HG03064 (cell line): ENCODE measurements around the gene OR1F1.
A peak's percentile ranks its signal among the peaks of the same experiment; 100 is the strongest.
"Not testable (repeated sequence)": the region's sequence is repeated elsewhere in the genome, so short reads cannot be mapped to it uniquely, and the experiment has no call there.

Source experiments
- ATAC-seq: cut with Tn5 transposase; IDR thresholded peaks from one replicate; pipeline ENCODE4 v1.9.1; 2021; ENCODE audit warnings: low read depth; ENCODE audit not compliant: unreplicated experiment

OR1F1 gene

GRCh38 chr16:3195975-3196374 lies 8.0 kb downstream of the OR1F1 start:
- no peak for ATAC-seq

DNA sequence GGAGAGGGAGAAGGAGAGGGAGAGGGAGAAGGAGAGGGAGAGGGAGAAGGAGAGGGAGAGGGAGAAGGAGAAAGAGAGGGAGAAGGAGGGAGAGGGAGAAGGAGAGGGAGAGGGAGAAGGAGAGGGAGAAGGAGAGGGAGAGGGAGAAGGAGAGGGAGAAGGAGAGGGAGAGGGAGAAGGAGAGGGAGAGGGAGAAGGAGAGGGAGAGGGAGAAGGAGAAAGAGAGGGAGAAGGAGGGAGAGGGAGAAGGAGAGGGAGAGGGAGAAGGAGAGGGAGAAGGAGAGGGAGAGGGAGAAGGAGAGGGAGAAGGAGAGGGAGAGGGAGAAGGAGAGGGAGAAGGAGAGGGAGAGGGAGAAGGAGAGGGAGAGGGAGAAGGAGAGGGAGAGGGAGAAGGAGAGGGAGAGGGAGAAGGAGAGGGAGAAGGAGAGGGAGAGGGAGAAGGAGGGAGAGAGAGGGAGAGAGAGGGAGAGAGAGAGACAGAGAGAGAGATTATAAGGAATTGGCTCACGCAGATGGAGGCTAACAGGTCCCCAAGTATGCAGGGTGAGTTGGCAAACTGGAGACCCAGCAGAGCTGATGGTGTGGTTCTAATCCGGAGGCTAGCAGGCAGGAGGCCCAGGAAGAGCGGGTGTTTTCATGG lies 9.8 kb downstream of the OR1F1 start:
- ATAC-seq: not testable (repeated sequence)

GRCh38 chr16:3198334-3199072 lies 10.5 kb downstream of the OR1F1 start:
- no peak for ATAC-seq

DNA sequence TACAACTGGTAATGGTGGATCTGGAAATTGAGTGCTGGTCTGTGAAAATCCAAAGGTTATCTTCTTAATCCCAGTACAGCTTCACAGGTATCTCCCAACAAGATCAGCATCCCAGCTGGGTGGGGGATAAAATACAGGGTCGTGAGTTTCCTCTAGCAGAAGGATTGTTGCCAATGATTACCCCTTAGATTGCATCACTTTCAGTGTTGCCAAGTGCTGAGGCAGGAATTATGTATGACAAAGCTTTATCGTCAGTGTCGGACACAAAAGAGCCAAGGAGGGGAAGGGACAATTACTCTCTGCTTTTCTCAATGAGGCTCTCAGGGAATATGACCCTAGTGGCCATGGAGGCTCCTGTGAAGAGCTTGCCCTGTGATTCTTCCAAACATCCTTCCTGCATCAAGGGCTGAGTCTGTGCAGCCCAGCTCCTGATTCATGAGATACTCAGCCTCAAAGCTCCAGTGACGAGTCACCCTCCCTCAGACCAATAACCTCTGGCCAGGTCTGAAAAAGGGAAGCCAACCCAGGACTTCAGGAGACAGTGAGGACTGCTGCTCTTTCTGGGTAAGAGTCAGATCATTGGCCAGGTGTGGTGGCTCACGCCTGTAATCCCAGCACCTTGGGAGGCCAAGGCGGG lies 15.0 kb downstream of the OR1F1 start:
- ATAC-seq: no peak

GRCh38 chr16:3205939-3206338 lies 17.9 kb downstream of the OR1F1 start:
- ATAC-seq: not testable (repeated sequence)

DNA sequence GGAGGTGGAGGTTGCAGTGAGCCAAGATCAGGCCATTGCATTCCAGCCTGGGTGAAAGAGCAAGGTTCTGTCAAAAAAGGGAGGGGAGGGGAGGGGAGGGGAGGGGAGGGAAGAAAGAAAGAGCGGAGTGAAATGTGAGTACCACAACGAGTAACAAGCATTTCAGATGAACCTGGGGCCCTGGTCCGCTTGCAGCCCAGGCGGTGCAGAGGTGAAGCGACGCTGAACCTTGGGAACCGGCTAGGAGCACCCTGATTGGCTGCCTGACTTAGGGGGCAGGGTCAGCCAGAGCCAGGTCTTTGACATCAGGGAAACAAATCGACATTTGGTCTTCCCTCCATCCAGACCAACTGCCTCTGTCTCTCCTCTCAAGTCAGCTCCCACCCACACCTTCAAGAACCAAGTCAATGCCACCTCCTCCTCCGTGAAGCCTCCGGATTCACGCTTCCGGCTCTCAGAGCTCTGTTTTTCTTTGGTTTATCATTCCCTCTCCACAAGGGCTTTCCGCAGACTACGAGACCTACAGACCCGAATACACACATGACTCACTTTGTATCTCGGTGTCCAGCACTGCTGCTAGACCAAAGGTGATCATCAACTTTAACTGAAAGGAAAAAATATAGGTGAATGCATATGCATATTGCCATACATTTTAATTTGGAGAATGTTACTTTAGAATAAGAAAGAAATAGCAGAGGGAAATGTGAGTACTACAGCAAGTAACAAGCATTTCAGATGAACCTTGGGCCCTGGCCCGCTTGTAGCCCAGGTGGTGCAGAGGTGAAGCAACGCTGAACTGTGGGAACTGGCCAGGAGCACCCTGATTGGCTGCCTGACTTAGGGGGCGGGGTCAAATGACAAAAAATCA lies 19.3 kb downstream of the OR1F1 start:
- no peak for ATAC-seq

- no peak for ATAC-seq
Measured at GRCh38 chr16:3212006-3212405, 24.0 kb downstream of the OR1F1 start.

DNA sequence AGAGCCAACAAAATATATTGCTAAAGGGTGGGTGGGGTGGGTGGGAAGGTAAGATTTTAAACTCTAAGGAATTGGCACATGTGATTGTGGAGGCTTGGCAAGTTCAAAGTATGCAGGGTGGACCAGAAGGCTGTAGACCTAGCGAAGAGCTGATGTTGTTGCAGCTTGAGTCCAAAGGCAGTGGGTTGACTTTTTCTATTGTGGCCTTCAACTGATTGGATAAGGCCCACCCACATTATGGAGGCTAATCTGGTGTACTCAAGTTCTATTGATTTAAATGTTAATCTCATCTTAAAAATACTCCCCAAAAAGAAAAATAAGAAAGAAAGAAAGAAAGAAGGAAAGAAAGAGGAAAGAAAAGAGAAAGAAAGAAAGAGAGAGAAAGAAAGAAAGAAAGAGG lies 24.6 kb downstream of the OR1F1 start:
- no peak for ATAC-seq

DNA sequence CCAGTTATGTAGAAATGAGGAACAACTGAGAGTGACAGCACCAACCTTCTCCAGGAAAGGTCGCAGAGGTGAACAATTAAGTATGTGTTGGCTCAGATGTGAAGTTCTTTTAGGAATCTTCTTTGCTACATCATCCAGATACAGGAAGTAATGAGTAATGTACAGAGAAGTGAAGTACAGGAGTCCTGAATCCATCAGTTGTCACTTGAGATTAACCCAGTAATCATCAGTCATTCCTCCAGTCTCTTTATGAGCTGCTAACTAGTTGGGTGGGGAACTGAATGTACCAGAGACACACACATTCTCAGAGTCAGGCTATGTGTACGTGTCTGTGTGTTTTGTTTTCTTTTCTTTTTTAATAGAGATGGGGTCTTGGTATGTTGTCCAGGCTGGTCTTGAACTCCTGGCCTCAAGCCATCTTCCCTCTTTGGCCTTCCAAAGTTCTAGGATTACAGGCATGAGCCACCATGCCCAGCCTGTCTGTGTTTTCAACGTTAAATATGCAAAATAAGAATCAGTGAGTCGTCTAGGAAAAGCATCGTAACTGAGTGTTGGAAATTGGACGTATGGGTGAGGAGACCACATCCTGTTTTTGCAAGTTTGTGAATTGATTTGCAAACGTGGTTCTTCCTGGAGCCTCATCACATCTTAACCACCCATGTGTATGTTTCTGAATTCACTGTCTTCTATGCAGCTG lies 27.0 kb downstream of the OR1F1 start:
- no peak for ATAC-seq

DNA sequence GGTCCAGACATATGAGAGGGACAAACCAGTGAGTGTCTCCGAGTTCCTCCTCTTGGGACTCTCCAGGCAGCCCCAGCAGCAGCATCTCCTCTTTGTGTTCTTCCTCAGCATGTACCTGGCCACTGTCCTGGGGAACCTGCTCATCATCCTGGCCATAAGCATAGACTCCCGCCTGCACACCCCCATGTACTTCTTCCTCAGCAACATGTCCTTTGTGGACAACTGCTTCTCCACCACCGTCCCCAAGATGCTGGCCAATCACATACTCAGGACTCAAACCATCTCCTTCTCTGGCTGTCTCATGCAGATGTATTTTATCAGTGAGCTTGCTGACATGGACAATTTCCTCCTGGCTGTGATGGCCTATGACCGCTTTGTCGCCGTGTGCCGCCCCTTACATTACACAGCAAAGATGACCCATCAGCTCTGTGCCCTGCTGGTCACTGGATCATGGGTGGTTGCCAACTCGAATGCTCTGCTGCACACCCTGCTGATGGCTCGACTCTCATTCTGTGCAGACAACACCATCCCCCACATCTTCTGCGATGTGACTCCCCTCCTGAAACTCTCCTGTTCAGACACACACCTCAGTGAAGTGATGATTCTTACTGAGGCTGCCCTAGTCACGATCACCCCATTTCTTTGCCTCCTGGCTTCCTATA lies 27.7 kb downstream of the OR1F1 start:
- no peak for ATAC-seq

- ATAC-seq: no peak
Measured at GRCh38 chr16:3216263-3216640, 28.2 kb downstream of the OR1F1 start.

GRCh38 chr16:3220839-3221238 lies 32.8 kb downstream of the OR1F1 start:
- ATAC-seq: no peak

DNA sequence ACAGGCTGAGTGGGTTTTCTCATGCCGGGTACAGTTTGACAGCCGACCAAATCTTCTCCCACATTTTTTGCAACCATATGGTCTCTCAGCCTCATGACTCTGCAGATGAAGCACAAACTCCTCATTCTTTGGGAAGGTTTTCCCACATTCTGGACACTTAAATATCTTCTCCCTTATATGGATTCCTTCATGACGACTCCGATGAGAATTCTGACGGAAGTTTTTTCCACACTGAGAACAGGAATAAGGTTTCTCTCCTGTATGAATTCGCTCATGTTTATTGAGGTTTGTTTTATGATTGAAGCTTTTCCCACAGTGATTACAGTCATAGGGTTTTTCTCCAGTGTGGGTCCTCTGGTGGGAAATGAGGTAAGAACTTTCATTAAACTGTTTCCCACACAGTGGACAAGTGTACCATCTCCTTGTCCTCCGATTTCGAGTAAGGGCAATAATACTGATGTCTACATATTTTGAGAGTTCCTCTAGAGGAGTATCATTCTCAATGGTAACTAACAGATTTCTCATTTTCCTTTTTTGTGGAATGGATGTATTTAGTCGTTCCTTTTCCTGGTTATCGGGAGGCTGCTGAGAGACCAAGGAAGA lies 36.0 kb downstream of the OR1F1 start:
- no peak for ATAC-seq

DNA sequence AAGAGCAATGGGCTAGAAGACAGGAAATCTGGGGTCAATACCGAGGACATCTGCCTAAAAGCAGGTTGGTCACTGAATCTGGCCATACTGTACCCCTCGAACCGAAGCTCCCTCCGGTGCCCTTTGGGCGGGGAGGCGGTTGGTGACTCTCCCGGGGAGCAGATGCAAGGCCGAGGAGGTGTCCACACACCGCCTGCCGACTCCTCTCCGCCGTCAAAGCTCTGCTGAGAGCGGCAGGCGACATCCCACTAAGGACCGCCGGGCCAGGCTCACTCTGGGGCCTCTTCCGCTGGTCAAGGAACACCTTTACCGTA lies 46.5 kb downstream of the OR1F1 start:
- ATAC-seq: no peak

DNA sequence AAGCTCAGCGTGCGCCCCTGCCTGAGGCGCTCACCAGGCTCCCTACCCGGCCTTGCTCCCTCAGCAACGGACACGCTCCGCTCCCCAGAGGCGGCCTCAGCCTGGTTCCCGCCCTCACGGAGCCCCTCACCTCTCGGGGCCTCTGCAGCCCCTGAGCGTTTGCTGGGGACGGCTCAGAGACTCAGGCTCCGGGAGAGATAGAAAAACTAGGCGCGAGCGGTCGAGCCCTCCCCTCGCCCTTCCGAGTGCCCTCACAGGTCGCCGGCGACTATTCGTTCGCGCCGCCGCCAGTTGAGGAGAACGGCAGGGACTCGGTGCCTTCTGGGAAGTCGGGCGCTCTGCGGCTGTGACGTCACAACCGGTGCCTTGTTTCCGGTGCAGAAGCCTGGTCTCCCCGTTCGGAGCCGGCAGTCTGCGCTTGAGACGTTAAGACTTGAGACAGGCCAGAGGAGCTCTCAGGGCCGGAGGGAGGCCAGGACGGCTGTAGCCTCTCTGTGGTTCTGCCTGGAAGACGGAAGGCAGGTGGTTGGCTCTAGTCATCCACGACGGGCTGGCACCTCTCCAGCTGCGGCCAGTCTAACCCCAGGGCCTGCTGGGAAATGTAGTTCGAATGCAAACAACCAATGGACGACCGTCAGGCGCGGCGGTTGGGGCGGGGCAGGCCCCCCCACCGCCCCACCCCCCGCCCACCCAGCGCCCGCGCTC lies 47.0 kb downstream of the OR1F1 start, which contains the start of gene ZNF200:
Gene ZNF200, minus strand, starts transcription at position 302 of the 705 bp plus-strand sequence. CDS start 1,403 bp downstream, outside the sequence.
- peak; percentile 88 for ATAC-seq

DNA sequence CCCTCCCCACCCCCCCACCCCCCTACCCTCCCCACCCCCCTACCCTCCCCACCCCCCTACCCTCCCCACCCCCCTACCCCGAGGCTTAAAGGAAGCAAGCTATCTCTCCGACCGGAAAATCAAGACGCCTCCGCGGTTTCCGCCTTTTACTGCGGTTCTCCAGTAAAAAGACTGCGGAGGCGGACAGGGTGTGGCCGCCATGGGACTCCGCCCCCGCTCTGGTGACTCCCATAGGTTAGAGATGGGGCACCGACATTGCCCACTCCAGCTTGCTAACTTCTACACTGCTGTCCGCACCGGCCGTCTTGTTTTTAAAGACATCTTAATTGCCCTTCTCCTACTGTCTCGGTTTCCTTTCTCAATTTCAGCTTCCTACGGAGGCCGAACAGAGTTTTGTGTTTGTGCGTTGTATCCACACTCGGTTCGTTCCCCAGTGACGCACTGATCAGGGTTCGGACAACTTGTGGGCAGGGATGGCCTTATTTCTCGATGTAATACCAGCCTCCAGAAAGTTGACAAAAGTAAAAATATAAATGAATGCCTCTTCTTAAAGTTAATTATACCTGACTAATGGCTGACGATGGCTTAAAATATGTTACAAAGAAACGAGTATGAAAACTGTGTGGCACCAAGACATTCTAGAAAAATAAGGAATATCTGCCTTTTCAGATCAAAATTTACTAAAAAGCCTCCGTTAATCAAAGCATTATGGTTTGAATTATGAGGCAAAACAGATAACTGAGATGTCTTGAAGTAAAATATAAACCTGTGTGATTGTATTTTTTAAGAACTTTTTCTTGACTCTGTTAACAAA lies 48.1 kb downstream of the OR1F1 start:
- no peak for ATAC-seq

DNA sequence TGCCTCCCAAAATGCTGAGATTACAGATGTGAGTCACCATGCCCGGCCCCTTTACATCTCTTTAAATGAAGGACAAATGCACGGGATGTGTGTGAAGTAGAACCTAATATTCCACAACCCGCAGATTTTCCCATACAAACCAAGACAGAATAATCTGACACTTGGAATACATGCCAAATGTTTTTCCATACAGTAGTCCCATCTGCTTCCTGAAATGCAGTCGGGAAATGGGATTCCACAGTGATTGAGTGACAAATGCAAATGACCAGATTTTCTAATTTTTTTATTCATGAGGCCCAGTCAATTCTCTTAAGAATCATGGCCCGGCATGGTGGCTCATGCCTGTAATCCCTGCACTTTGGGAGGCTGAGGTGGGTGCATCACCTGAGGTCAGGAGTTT lies 53.8 kb downstream of the OR1F1 start:
- ATAC-seq: no peak

GRCh38 chr16:3242709-3243108 lies 54.7 kb downstream of the OR1F1 start:
- ATAC-seq: no peak
